NB4 (cell line): ENCODE data around the gene GSTO1.

Source experiments
- CTCF ChIP-seq: IDR thresholded peaks from one replicate; pipeline ENCODE4 v1.5.1; 2012; ENCODE audit warnings: low read depth, low read length
- MAX ChIP-seq: IDR thresholded peaks from 2 replicates; pipeline ENCODE4 v1.6.1; 2011; ENCODE audit warnings: low read depth, low read length
- MYC ChIP-seq: IDR thresholded peaks from 2 replicates; pipeline ENCODE4 v1.6.1; 2011; ENCODE audit warnings: low read depth, low read length
- POLR2A ChIP-seq: IDR thresholded peaks from 2 replicates; pipeline ENCODE4 v1.6.1; 2011; ENCODE audit warnings: mild to moderate bottlenecking; ENCODE audit not compliant: insufficient read length; ENCODE audit errors: extremely low read depth

- TF ChIP-seq CTCF (no peak), MYC (no peak), POLR2A (no peak), MAX (no peak)
These were observed 754 bp downstream of the GSTO1 start for GRCh38 chr10:104255311-104255981.
